ENCODE results near the gene EMID1. TPM values are rescaled to one million over a fixed set of nuclear protein-coding genes. Genes with fewer than 3 reads are reported as not detected.

Gene EMID1
- total and polyA plus RNA-seq, 8 donors: 6.2 to 16.8 (median 10.0) TPM

- TF ChIP-seq, protein P1, sequence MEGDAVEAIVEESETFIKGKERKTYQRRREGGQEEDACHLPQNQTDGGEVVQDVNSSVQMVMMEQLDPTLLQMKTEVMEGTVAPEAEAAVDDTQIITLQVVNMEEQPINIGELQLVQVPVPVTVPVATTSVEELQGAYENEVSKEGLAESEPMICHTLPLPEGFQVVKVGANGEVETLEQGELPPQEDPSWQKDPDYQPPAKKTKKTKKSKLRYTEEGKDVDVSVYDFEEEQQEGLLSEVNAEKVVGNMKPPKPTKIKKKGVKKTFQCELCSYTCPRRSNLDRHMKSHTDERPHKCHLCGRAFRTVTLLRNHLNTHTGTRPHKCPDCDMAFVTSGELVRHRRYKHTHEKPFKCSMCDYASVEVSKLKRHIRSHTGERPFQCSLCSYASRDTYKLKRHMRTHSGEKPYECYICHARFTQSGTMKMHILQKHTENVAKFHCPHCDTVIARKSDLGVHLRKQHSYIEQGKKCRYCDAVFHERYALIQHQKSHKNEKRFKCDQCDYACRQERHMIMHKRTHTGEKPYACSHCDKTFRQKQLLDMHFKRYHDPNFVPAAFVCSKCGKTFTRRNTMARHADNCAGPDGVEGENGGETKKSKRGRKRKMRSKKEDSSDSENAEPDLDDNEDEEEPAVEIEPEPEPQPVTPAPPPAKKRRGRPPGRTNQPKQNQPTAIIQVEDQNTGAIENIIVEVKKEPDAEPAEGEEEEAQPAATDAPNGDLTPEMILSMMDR (IDR thresholded peaks at IDR 0.05): no peak
- intact Hi-C loops (cut with DNase I): loop anchor here in 2 of 3 donors (5.0 kb wide), 2 partner anchors 41 to 46 kb away; no protein-coding TSS in a partner anchor
- H3K4me3 ChIP-seq: no peak overlapping the region
- WGBS, 2 donors: 83 to 84% methylated on average over 7 of the region's 7 CpGs
- FAIRE-seq: no peak
- H3K27me3 ChIP-seq: no peaks in the 10 kb centered on the region
- no peaks in the 10 kb centered on the region for H3K9me3 ChIP-seq
- no peaks in the 10 kb centered on the region for H3K4me1 ChIP-seq
- ATAC-seq: no peak
- DNase-seq: no peak
- no peaks in the 10 kb centered on the region for H3K36me3 ChIP-seq
- no peak overlapping the region for H3K27ac ChIP-seq
These were observed 3.9 kb upstream of the EMID1 start for GRCh38 chr22:29201782-29202181.

DNA sequence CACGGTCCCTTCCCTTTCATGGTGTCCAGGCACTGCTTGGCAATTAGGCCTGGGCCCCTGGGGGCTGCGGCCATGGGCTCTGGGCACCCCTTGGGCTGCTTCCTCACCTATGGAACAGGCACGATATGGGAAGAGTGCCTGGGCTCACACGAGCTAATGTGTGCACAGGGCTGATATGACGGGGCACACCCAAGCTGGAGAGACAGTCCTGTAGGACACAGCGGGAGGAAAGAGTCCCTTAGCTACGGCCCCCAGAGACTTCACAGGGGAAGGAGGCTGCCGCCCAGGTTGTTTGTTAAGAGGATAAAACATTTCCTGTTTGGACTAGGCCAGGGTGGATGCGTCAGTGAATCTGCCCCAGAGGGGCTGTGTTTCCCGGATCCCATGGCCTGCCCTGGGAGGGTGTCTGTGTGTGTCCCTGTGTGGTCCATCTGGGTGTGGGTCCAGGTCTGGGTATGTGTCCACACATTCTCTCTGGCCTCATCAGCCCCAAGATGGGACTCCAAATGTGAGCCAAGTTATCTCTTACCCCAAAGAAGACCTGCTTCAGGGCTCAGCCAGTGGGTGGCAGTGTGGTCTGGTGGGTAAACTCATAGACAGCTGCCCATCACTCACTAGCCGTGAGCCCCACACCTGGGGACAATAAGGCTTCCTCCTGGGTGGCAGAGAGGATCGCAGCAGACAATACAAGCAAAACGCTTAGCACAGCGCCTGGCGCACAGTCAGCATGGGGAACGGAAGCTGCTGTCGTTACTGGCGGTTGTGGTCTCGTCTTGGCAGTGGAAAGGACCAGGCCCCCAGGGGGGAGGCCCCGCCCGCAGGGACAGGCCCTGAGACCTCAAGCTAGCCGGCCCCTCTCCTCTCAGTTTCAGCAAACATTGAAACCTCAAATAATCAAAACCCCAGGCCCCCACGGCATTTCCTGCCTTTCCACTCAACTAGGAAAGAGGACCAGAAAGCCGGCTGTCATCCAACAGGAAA, 3.2 kb upstream of the EMID1 start:
- H3K27me3 ChIP-seq: no peaks in the 10 kb centered on the region
- no peaks in the 10 kb centered on the region for H3K4me1 ChIP-seq
- DNase-seq (peak in 1 of 6 donors; percentile 60), ATAC-seq (peak in 3 of 4 donors; percentile 14 to 34 (median 20)), FAIRE-seq (no peak)
- H3K9me3 ChIP-seq: no peaks in the 10 kb centered on the region
- no peak overlapping the region for H3K4me3 ChIP-seq
- intact Hi-C loops (cut with DNase I): loop anchor here in 2 of 3 donors (5.0 kb wide), 2 partner anchors 40 to 45 kb away; no protein-coding TSS in a partner anchor
- H3K27ac ChIP-seq: peak overlapping the region in 1 of 4 donors; percentile 8
- no peaks in the 10 kb centered on the region for H3K36me3 ChIP-seq
- 72 to 81% methylated on average over 24 of the region's 24 CpGs for WGBS, 2 donors
- TF ChIP-seq, protein P1 (IDR thresholded peaks at IDR 0.05): no peak

DNA sequence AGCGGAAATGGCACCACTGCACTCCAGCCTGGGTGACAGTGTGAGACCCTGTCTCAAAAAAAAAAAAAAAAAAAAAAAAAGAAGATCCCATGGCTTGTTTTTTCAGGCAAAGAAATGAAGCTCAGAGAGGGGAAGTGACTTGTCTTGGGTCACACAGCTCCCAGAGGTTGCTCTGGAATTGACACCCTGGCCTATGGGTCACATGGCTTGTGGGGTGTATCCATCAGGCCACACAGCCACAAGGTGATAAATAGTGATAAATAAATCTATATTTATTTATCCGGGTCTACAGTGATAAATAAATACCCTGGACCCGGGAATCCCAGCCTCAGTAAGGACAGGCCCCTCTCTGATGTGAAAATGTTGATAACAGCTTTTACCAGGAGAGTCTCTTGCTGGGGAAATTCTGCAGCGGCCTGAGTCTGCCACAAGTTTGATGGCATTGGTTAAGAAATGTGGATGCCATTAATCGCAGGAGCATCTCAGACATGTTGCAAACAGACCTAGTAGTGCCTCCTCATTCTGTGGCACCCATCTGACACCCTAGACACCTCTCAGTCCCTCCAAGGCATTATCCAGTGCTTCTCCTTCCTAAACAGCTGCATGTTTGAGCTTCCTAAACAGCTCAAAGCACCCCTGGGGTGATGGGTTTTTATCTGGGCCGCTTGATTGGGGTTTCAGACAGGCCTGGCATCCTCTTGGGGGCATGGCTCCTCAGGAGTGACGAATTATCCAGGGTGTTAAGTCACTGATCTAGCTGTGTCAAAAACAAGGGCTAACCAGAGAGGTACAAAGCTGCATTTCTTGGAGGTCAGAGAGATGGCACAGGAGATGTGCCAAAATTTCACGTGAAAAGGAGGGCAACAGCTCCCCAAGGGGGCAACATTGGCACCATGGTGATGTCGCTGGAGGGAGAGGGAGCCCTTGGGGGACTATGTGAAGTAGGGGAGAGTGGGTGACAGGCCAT, 1.9 kb upstream of the EMID1 start:
- Histone ChIP-seq H3K4me1 (no peaks in the 10 kb centered on the region), H3K4me3 (no peak overlapping the region), H3K27ac (no peak overlapping the region), H3K27me3 (no peaks in the 10 kb centered on the region), H3K9me3 (no peaks in the 10 kb centered on the region), H3K36me3 (no peaks in the 10 kb centered on the region)
- intact Hi-C loops (cut with DNase I): loop anchor here in 2 of 3 donors (5.0 kb wide), 2 partner anchors 39 to 44 kb away; no protein-coding TSS in a partner anchor
- FAIRE-seq (no peak), DNase-seq (peak in 1 of 6 donors; percentile 12), ATAC-seq (no peak)
- 67 to 70% methylated on average over 9 of the region's 9 CpGs for WGBS, 2 donors
- TF ChIP-seq, protein P1 (IDR thresholded peaks at IDR 0.05): no peak

DNA sequence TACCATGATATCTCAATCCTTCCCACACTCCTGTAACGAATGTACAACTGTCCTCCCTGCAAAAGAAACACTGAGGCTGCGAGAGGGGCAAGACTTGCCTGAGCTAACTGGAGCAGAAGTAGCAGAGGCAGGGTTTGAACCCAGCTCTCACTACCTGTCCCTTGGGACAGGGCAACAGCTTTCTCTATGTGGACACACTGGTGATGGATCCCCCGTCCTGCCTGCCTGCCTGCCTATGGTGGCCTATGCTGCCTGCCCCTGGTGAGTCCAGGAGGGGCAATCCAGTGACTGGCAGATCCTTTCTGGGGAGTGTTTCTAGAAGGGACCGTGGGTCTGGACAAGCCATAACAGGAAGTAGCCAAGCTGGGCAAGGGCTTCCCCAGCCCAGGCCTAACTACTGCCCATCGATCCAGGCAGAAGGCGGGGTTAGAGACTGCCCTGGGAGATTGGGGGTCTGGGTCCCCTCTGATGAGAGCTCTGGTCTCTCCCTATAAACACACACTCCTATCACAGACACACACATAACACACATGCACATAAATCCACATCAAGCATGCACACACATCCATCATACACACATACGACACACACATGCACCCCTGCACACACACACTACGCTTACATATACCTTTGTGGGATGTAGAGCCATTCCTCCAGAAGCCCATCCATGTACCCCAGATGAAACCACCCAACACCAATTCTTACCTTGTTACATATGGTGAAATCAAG, 1.1 kb upstream of the EMID1 start:
- H3K9me3 ChIP-seq: no peaks in the 10 kb centered on the region

More for the DNA sequence above, 1.1 kb upstream of the EMID1 start:
- TF ChIP-seq, protein P1 (IDR thresholded peaks at IDR 0.05): no peak
- H3K27ac ChIP-seq: no peak overlapping the region
- H3K36me3 ChIP-seq: no peaks in the 10 kb centered on the region
- 75 to 85% methylated on average over 8 of the region's 8 CpGs for WGBS, 2 donors
- ATAC-seq (peak in 1 of 4 donors; percentile 2), DNase-seq (peak in 1 of 6 donors; percentile 30), FAIRE-seq (no peak)
- H3K27me3 ChIP-seq: no peaks in the 10 kb centered on the region
- H3K4me1 ChIP-seq: no peaks in the 10 kb centered on the region
- H3K4me3 ChIP-seq: no peak overlapping the region
- intact Hi-C loops (cut with DNase I): loop anchor here in 2 of 3 donors (5.0 kb wide), 2 partner anchors 38 to 43 kb away; no protein-coding TSS in a partner anchor
